GM21367 (cell line): Measurements from ENCODE around the gene EP400.

Source experiments
- ATAC-seq: cut with Tn5 transposase; IDR thresholded peaks from one replicate; pipeline ENCODE4 v1.9.1; 2021; ENCODE audit not compliant: unreplicated experiment

Gene EP400

DNA sequence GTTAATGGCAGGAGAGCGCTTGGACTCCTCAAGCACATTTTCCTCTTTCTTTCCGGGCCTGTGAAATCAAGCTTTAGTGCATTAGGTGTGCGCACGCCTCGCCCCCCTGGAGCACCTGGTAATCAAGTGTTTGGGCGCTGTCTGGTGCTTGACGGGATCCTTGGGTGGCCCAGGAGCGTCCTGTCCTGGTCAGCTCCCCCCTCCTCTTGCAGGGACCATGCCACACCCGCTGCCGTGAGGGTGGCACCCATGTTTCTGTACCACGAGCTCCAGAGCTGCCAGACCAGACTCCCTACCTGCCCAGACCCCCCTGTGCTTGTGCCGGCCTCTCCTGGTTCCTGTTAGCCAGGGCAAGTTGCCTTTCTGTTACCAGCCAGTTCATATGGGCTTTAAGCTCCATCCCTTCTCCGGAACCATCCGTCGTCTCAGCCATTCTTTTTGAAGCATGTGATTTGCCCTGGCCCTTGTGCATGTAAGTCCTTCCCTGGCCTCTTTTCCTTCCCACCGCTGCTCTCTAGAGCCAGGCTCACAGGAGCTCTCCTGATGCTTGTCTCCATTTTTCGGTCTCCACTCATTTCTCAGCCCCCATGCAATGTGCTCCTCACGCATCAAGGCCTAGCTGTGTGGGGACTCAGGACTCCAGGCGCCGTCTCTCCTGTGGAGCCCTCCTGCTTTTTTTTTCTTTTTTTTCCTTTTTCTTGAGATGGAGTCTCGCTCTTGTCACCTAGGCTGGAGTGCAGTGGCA, 66.1 kb downstream of the EP400 start:
- no peak for ATAC-seq

DNA sequence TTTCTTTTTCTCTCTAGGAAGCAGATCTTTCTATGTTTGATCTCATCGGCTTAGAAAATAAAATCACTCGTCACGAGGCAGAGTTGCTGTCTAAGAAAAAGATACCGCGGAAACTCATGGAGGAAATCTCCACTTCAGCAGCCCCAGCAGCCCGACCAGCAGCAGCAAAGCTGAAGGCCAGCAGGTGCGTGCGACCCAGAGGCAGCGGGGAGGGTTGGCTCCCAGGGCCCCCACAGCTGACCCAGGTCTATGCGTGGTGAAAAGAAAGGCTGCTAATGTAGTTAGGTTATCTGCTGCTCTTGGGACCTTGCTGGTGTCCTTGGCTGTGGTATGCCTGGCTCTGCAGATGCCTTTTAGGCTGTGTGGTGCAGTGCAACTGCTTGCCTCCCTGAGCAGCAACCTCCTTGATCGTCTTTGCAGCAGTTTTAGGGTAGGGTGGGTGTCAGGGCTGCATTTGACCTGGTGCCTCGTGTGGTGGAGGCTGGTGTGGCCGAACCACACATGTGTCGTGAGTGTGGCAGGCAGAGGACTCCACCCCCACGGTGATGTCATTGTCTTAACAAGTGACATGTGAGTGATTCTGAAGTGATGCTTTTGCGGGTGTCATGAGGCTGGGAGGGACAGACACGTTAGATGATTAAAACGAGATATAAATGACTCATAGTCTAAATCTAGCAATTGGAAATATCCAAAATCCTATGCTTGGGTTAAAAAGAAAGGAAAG, 68.6 kb downstream of the EP400 start:
- no peak for ATAC-seq

DNA sequence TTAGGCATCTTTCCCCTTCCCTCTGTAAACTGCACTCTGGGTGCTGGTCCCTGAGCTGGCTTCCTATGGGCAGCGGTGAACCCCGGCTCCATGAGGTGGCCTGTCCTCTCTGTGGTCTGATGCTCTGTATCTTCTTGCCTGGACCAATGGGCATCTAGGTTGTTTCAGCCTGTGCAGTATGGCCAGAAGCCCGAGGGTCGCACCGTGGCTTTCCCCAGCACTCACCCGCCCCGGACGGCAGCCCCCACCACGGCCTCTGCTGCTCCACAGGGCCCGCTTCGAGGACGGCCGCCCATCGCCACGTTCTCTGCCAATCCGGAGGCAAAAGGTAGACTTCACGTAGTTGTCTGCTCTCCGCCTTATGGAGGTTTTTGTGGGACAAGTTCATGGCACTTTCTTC, 70.1 kb downstream of the EP400 start:
- ATAC-seq, result no peak

DNA sequence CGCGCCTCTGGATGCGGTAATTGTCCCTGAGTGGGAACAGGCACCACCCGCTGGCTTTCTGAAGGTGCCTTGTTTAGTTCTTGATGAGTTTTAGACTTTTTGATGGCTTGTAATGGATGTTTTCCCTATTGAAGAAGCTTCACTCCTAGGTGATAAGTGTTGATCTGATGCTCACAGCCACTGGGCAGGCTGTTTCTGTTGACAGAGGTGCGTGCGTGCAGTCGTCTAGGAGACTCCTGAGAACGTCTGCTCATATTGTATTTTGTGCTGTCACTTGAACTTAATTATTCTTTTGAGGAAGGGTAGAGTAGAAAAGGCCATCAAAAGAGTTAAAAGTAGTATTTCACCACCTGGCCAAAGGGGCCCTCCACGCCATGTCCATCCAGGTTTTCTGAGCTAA, 70.5 kb downstream of the EP400 start:
- ATAC-seq, result no peak

DNA sequence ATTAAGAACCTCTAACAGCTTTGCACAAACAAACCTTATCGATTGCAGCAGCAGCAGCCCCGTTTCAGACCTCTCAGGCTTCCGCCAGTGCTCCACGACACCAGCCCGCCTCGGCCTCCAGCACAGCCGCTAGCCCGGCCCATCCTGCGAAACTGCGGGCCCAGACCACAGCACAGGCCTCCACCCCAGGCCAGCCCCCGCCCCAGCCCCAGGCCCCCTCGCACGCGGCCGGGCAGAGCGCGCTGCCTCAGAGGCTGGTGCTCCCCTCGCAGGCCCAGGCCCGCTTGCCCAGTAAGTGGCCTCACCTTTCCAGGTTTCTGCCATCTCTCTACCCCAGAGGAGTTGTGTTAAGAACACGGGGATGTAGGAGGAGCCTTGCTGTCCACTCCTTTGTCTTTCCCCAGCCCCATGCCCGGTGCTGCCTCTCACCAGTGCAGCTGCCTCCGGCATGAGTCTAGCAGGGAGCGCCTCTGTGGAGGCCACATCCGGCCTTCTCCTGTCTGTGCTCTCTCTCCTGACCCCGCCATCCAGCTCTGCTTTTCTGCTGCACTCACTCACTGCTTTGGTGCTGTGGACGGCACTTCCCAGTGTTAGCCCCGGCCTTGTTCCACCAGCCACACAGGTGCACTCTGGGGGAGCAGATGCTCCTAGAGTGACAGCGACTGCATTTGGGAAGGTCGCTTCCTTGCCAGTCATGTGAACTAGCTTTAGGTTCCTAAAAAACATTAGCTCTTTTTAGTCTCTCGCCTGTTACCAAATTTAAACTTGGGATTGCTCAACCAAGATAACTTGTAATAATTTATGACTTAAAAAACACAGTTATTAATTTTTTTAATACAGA, 71.5 kb downstream of the EP400 start:
- no peak for ATAC-seq

DNA sequence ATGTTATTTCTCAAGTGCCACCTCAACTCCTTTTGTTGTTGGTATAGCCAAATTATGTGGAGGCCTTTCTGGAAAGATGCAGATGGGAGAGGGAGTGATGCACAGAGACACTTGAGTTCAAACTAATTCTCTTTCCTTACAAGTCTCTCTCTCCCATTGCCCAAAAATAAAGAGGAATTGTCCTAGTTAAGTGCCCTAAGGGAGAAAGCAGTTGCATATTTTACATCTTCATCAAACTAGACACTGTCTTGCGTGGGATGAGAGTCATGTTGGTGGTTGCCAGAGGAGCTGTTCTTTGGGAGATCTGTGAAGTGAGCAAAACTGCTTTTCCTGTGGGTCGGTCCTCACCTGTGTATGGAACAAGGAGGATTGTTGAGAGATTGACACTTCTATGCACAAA, 72.2 kb downstream of the EP400 start:
- no peak for ATAC-seq

DNA sequence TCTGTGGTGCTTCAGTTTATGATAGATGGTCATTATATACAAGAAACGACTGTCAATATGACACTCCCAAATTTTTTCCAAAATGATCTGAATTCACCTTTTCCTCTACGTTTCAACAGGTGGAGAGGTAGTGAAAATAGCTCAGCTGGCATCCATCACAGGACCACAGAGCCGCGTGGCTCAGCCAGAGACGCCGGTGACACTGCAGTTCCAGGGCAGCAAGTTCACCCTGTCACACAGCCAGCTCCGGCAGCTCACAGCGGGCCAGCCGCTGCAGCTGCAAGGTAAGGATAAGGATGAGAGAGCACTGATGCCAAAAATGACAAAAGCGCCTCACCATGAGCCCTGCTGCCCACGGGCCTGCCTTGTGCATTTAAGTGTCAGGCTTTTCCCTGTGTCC, 73.9 kb downstream of the EP400 start:
- ATAC-seq, result no peak

DNA sequence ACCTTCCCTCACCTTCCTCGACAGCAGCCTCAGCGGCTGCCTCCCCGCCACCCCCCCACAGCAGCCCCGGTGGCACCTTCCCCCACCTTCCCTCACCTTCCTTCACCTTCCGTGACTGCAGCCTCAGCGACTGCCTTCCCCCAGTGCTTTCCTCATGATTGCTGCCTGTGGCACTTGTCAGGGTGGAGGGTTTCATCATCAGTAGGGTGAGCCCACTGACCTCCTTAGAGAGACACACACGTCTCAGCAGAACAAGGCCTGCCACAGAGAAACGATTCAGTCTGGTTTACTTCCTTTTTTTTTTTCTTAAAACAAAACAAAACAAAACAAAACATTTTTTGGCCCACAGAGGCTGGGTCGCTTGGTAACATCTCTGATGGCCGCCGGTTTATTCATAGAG, 75.0 kb downstream of the EP400 start:
- ATAC-seq, result no peak

DNA sequence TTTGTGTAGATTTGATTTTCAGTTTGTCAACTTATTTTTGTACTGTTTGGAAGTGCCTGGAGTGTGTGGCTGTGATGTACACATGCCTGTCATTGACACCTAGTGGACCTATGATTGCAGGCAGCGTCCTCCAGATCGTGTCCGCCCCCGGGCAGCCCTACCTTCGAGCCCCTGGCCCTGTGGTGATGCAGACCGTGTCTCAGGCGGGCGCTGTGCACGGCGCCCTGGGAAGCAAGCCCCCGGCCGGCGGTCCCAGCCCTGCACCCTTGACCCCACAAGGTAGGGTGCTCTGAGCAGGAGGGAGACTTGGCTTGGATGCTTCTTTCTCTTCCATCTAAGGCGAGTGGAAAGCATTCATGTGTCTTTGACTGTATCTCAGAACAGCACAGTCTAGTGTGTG, 75.8 kb downstream of the EP400 start:
- no peak for ATAC-seq

DNA sequence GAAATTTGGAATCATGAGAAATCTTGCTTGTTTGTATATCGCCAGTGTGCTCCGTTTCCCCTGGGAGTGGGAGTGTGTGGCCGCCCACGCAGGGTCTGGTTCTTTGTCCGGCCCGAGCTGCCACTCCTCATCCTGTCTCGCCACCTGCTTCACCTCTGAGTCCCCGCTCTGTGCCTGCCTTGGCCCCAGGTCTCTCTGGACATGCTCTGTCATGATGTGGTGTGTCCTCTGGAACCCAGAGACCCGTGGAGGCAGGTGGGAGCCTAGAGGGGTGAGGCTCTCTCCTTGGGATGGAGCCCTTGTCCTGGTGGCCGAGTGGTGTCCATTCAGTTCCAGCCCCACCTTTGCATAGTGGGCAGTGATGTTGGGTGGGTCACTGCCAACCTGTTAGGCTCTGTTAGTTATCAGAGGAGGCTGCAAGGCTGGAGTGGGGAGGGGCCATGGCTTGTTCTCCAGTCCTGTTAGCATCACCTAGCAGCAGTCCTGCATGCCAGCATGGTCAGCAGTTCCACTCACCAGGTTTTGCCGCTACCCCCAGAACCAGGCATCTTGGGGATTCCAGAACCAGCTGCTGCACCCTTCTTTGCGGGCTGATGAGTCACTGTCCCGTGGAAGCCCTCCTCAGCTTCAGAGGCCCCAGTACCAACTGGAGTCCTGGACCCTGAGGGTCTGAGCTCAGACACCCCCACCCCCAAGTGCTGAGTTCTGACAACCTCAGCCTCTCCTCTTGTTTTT, 76.5 kb downstream of the EP400 start:
- no peak for ATAC-seq

DNA sequence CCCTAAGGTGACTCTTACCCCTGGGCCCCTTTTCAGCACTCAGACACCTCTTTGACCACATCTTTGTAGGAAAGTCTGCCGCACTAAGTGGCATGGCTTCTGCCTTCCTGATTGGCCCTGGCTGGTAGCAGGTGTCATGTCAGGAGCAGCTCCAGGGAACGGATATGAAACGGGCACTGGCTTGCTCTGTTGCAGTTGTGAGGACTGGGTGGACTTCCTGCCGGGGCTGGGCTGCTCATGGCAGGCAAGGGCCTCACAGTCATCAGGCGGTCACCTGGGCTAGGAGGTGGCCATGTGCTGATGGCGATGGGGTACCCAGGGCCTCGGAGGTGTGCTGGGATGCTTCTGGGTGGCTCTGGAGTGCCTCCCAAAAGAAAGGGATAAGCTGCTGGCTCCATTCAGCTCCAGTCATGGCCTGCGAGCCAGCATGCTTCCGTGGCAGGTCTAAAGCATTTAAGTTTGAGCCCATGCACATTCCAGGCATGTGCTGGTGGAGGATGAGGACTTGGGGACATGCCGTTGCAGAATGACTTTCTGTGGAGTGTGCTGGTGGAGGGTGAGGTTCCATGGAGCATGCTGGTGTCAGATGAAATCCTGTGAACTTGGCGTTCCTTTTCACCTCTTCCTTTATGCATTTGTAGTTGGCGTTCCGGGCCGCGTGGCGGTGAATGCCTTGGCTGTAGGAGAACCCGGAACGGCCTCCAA, 77.2 kb downstream of the EP400 start:
- no peak for ATAC-seq

DNA sequence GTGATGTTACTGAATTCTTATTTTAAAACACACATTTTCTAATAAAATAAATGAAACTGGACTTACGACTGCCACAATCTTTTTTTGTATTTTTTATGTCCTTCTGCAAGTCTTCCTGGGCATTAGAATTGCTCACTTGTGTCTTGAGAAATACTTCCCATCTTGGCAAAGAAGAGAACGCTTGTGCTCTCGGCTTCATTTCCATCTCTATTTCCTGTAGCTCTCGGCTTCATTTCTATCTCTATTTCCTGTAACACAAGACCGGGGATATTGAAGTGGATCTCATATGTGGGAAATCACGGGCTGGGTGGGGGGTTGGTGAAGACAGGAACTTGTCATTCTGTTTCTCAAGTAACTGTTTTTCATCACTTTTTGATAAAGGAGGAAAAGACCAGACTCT, 77.9 kb downstream of the EP400 start:
- ATAC-seq, result no peak

DNA sequence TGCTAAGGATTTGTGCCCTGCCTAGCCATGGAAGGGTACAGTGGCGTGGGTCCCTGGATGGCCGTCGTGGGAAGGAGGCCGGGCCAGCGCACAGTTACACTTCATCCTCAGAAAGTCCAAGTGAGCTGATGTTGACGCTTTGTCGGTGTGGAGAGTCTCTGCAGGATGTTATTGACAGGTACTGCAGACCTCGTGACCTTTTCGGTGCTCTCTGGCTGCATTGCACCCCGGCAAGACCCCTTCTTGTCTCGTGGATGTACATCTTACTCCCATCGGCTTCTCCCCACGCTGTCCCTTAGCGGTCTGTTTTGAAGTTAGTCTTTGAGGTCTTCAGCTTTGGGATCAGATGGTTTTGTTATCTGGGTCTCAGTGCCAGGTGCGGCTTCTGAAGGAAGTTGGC, 78.4 kb downstream of the EP400 start:
- no peak for ATAC-seq

DNA sequence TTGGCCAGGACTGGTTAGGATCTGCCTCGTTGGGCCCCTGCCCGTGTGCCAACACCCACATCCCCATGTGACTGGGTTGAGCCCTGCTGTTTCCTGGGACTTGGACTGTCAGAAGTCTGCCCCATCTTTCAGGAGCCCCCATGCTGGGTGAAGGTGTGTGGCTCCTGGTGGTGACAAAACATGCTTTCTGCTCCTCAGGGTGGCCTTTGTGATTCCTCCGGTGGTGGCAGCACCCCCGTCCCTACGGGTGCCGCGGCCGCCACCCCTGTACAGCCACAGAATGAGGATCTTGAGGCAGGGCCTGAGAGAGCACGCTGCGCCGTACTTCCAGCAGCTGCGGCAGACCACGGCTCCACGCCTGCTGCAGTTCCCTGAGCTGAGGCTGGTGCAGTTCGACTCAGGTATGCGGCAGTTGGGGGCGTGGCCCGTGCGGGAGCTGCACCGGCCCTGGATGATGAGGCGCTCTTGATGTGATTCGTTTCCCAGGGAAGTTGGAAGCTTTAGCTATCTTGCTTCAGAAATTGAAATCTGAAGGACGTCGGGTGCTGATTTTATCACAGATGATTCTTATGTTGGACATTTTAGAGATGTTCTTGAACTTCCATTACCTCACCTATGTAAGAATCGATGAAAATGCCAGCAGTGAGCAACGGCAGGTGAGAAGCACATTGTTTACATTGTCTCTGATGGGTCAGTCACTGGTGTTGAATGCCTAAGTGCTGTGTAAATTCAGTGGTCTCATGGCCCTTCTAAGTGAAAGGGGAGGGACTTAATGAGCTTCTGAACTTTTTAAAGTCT, 80.0 kb downstream of the EP400 start:
- ATAC-seq, result no peak

DNA sequence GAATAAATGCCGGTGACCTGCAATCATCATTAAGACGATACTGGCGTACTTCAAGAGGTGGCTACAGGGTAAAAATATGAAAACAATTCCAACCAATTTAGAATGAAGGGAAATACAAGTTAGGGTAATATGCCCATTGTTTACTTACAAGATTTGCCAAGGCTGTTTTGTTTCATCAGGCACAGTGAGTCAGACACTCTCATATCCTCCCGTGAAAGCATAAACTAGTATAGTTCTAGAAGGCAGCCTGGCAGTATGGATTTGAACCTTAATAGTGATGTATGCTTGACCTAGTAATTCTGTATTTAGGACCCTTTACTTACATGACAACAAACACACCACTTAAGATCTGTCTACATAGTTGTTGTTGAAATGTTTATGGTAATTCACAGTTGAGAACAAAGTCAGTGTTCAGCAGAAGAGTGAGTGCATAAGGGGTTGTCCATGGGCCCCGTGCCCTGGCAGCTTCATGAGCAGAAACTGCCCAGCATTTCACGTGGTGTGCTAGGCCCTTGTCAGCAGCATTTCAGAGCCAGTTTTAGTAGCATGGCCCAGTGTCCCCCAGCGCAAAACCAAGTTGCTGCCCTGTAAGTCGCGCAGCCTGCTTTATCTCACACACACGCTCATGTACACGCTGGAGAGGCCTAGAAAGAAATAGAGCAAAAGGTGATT, 80.8 kb downstream of the EP400 start:
- ATAC-seq, result no peak

DNA sequence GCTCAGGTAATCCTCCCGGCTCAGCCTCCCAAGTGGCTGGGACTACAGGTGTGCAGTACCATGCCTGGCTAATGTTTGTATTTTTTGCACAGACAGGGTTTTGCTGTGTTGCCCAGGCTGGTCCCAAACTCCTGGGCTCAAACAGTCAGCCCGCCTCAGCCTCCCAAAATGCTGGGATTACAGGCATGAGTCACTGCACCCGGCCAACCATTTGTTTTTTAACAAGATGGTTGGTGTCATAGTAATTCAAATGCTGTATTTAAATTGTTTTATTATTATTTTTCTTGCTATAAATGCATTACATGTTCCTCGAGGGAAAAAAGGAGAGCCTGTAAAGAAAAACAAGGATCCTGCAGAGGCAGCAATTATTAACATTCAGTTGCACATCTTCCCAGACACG, 83.9 kb downstream of the EP400 start:
- ATAC-seq, result no peak

DNA sequence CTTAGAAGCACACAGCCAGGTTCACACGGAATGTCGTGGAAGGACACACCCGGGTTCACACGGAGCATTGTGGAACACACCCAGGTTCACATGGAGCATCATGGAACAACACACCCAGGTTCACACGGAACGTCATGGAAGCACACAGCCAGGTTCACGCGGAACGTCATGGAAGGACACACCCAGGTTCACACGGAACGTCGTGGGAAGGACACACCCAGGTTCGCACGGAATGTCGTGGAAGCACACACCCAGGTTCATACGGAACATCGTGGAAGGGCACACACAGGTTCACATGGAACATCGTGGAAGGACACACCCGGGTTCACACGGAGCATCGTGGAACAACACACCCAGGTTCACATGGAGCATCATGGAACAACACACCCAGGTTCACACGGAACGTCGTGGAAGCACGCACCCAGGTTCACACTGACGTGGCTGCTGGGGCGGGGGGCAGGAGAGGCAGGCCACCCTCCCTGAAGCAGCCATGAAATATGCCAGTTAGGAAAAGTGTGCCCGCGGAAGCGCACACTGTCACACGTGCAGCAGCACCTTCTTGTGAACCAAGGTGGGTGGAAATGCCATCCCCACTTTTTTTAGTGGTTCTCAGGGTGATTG, 86.4 kb downstream of the EP400 start:
- ATAC-seq, result no peak

DNA sequence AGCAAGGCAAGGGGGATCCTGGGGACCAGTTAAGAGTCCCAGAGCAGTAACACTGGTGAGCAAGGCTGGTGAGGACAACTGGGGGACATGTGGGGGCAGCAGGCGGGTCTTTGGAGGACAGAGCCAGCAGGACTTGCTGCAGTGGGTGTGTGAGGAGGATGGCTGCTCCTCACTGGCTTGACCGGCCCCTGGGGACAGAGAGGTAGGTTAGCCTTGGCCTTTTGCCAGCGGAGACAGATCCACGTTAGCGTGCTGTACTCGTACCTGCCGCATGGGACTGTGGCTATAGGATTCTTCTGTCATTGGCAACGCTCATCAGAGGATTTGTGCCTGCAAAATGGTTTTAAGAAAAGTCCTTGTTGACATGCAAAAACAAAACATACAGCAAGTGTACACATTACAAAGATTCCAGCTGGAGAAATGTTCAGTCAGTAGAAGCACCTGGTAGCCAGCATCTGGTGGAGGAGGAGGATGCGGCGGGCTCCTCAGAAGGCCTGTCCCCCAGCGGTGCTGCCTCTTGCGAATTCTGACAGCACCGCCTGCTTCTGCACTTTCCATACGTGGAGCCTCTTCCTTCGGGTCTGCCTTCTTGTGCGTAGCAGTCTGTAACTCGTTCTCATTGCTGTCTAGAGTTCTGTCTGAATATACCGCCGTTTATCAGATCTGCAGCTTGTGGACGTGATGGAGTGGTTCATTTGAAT, 91.3 kb downstream of the EP400 start:
- no peak for ATAC-seq
